Islet of Langerhans (tissue), 1 donor: Measurements from ENCODE around the gene NOL3.

ENCODE experiments used
- FAIRE-seq: peaks from one replicate; lab custom pipeline; 2011; peaks lifted over from hg19 to GRCh38; lab: Jason Lieb, UNC

The NOL3 gene

GRCh38 chr16:67155295-67156142, 14.8 kb upstream of the NOL3 start:
- no peak for FAIRE-seq

- FAIRE-seq: no peak
Observed at GRCh38 chr16:67156143-67156844, 14.0 kb upstream of the NOL3 start.

- no peak for FAIRE-seq
Observed at GRCh38 chr16:67157106-67157748, 13.1 kb upstream of the NOL3 start.

- FAIRE-seq: no peak
Observed at GRCh38 chr16:67157892-67158635, 12.3 kb upstream of the NOL3 start.

GRCh38 chr16:67158637-67159600, 11.4 kb upstream of the NOL3 start:
- FAIRE-seq: no peak

- FAIRE-seq: no peak
Observed at GRCh38 chr16:67161595-67162058, 8.7 kb upstream of the NOL3 start.

GRCh38 chr16:67162506-67163163, 7.7 kb upstream of the NOL3 start:
- FAIRE-seq: no peak

GRCh38 chr16:67163164-67163998, 7.0 kb upstream of the NOL3 start:
- FAIRE-seq: no peak

GRCh38 chr16:67163999-67164558, 6.3 kb upstream of the NOL3 start:
- FAIRE-seq: no peak

- FAIRE-seq: no peak
Observed at GRCh38 chr16:67164599-67165061, 5.7 kb upstream of the NOL3 start, which contains the start of gene HSF4. HSF4 (plus strand) TSS chr16:67164745; CDS start chr16:67164812, 67 bp downstream.

GRCh38 chr16:67165121-67166078, 4.9 kb upstream of the NOL3 start:
- FAIRE-seq: no peak

GRCh38 chr16:67166110-67166547, 4.2 kb upstream of the NOL3 start:
- no peak for FAIRE-seq

- no peak for FAIRE-seq
Observed at GRCh38 chr16:67166598-67167168, 3.7 kb upstream of the NOL3 start.

GRCh38 chr16:67167588-67167987, 2.8 kb upstream of the NOL3 start:
- no peak for FAIRE-seq

- FAIRE-seq: no peak
Observed at GRCh38 chr16:67169011-67169451, 1.3 kb upstream of the NOL3 start.

- FAIRE-seq: no peak
Observed at GRCh38 chr16:67169642-67170167, 633 bp upstream of the NOL3 start.
